ENCODE measurements around the gene TRABD.

DNA sequence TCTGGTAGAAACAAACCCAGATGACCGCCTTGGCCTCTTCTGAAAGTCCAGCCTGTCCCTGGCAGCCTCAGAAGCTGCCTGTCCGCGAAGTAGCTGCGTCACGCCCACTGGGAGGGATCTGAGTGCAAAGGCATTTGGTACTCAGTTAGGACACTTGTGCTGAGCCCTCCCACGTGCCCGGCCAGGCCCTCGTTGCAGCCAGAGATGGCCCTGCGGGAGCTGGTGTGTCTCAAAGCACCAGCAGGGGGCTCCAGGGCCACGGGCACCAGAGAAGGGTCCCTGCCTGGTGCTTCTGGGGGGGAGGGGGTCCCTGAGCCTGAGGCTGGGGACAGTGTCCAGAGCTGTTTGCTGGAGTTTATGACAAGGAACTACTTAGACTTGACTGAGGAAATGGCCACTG lies 20.9 kb downstream of the TRABD start:
- peak in 1 of 2 donors; percentile 9 for TF ChIP-seq EP300 (IDR thresholded peaks at IDR 0.05)
- TF ChIP-seq, protein P1, sequence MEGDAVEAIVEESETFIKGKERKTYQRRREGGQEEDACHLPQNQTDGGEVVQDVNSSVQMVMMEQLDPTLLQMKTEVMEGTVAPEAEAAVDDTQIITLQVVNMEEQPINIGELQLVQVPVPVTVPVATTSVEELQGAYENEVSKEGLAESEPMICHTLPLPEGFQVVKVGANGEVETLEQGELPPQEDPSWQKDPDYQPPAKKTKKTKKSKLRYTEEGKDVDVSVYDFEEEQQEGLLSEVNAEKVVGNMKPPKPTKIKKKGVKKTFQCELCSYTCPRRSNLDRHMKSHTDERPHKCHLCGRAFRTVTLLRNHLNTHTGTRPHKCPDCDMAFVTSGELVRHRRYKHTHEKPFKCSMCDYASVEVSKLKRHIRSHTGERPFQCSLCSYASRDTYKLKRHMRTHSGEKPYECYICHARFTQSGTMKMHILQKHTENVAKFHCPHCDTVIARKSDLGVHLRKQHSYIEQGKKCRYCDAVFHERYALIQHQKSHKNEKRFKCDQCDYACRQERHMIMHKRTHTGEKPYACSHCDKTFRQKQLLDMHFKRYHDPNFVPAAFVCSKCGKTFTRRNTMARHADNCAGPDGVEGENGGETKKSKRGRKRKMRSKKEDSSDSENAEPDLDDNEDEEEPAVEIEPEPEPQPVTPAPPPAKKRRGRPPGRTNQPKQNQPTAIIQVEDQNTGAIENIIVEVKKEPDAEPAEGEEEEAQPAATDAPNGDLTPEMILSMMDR (IDR thresholded peaks at IDR 0.05), result peak in 4 of 5 experiments; percentile 27 to 42 (median 34)
- TF ChIP-seq POLR2A (IDR thresholded peaks at IDR 0.05), result no peak
